AG10803 (cell line): Measurements from ENCODE around the gene CNP.

ENCODE experiments used
- DNase-seq: peaks from one replicate; pipeline ENCODE4 v3.0.0; 2010; ENCODE audit warnings: low read depth
- H3K4me3 ChIP-seq: 2 replicates; pipeline ENCODE4 v1.5.1; 2011; ENCODE audit warnings: mild to moderate bottlenecking, low read length, control low read depth
- CTCF ChIP-seq: conservative IDR thresholded peaks from 2 replicates; pipeline ENCODE4 v1.5.1; 2011; ENCODE audit warnings: mild to moderate bottlenecking, low read length, control low read depth, inconsistent platforms

The CNP gene

GRCh38 chr17:41985919-41986318 is 19.3 kb downstream of the CNP start:
- no peak for TF ChIP-seq CTCF
- H3K4me3 ChIP-seq = no peak overlapping the region
- no peak for DNase-seq

DNA sequence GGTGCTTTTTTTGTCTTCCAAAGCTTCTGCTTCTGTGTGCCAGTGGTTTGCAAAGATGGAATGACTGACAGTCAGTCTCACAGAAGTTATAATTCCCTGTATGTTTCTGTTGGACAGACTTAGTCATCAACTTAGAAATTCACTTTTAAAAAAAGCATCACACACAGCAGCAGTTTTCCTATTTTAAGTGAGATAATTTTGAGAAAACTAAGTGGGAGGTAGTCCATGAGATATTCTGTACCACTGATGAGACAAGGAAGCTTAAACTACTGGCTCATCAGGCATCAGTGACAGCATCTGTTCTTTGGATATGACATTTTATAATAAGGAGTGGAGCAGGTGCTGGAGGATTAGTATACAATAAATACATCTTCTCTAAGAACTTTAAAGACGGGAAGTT is 20.0 kb downstream of the CNP start:
- no peak for DNase-seq
- no peak overlapping the region for H3K4me3 ChIP-seq
- no peak for TF ChIP-seq CTCF

- no peak for TF ChIP-seq CTCF
Observed at GRCh38 chr17:41987642-41988041, 21.0 kb downstream of the CNP start.

DNA sequence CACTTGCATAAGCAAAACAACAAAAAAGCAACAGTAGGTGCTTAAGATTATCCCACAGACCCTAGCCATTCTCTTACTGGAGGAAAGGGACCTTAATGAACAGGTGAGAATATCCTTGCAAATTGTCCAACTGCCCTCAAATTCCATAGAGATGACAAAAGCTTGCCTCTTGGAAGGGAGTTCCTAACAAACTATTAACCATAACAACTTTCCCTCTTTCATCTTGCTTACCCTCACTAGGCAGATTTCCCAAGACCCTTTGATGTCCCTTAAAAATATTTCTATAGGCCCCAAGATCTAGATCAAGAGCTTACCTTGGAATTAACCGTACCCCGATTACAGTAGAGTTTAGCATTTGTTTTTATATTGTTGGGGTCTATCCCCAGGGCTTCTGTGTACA is 21.8 kb downstream of the CNP start:
- no peak overlapping the region for H3K4me3 ChIP-seq
- no peak for DNase-seq
- TF ChIP-seq CTCF = no peak

More at GRCh38 chr17:41987642-41988041, 21.0 kb downstream of the CNP start:
- no peak overlapping the region for H3K4me3 ChIP-seq
- no peak for DNase-seq

DNA sequence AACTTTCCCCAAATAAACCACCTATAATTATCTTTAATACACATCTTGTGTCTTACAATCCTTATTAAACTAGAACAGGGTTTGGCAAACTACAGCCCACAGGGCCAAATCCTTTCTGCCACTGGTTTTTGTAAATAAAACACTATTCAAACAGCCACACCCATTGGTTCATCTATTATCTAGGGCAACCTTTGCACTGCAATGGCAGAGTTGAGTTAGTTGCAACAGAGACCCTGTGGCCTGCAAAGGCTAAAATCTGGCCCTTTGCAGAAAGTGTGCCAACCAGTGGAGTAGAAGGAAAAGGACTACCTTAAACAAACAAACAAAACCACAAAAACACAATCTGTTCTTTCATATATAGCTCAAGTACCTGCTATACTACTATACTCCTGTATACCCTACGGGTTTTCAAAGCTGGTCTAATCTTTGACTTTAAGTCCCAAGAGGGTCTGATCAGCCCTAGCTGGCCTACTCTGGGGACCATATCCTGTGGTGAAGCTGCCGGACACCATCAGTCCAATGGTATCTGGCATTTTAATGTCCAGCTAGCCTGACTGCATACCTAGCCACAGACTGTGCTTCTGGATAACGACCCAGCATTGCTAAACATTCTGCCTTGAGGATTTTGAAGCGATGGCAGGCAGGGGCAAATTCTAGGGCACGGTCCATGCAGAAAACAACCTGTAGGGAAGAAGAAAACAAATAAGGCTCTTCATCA is 23.3 kb downstream of the CNP start:
- TF ChIP-seq CTCF = no peak
- DNase-seq = no peak
- H3K4me3 ChIP-seq = no peak overlapping the region

DNA sequence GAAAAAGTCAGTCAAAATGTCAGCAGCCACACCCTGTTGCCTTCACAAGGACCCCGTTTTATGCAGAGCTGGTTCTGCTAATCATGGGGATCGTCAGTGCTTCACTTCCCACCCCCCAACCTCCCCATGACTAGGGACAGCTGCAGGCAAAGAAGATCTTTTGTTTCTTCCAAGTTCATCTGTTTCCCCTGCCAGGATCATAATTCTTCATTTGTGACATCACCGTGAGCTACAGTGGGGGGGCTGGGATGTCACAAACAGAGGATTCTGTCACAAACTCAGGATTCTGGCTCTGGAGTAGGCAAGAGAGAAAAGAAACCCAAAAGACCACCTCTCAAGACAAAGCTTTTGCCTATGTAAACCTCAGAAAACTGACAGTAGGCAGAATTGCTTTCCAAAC is 26.0 kb downstream of the CNP start:
- DNase-seq = no peak
- H3K4me3 ChIP-seq = no peak overlapping the region
- no peak for TF ChIP-seq CTCF

DNA sequence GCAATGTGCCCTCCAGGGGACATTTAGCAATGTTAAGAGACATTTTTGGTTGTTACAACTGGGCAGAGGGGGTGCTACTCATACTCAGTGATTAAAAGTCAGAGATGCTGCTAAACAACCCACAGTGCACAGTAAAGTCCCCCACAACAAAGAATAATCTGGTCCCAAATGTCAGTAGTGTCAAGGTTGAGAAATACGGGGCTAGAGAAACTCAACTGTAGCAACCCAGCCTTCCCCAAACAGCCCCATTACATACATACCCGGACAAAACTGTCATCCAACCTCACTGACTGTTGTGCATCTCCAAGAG is 30.2 kb downstream of the CNP start:
- H3K4me3 ChIP-seq = no peak overlapping the region
- no peak for DNase-seq
- no peak for TF ChIP-seq CTCF
